VCaP (cell line): ENCODE data around the gene CEP164.

ENCODE experiments used
- H3K27ac ChIP-seq: fragments of 450-650 bp; 2 replicates; pipeline ENCODE4 v1.5.1; 2017
- TF ChIP-seq, protein P1 (sequence below): fragments of 450-650 bp; conservative IDR thresholded peaks from 2 replicates; pipeline ENCODE4 v1.5.1; 2017; ENCODE audit warnings: mild to moderate bottlenecking, moderate library complexity

The CEP164 gene

DNA sequence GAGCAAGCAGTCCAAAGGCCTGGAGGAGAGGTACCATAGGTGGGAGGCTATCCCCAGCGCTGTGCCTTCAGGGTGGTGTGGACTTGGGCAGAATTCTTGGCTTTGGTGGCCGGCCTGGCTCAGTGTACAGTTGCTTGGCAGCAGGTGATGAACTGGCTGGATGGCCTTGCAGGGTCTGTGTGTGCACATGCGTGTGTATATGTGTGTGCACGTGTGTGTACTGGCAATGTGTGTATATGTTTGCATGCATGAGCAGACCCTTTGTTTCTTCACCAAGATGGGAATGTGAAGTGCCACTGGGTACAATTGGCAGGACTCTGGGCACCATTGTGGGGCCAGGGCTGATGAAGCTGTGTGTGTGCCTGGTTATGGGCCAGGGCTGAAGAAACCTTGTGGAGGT is 53.0 kb downstream of the CEP164 start:
- H3K27ac ChIP-seq = no peak overlapping the region
- TF ChIP-seq, protein P1, sequence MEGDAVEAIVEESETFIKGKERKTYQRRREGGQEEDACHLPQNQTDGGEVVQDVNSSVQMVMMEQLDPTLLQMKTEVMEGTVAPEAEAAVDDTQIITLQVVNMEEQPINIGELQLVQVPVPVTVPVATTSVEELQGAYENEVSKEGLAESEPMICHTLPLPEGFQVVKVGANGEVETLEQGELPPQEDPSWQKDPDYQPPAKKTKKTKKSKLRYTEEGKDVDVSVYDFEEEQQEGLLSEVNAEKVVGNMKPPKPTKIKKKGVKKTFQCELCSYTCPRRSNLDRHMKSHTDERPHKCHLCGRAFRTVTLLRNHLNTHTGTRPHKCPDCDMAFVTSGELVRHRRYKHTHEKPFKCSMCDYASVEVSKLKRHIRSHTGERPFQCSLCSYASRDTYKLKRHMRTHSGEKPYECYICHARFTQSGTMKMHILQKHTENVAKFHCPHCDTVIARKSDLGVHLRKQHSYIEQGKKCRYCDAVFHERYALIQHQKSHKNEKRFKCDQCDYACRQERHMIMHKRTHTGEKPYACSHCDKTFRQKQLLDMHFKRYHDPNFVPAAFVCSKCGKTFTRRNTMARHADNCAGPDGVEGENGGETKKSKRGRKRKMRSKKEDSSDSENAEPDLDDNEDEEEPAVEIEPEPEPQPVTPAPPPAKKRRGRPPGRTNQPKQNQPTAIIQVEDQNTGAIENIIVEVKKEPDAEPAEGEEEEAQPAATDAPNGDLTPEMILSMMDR = no peak

DNA sequence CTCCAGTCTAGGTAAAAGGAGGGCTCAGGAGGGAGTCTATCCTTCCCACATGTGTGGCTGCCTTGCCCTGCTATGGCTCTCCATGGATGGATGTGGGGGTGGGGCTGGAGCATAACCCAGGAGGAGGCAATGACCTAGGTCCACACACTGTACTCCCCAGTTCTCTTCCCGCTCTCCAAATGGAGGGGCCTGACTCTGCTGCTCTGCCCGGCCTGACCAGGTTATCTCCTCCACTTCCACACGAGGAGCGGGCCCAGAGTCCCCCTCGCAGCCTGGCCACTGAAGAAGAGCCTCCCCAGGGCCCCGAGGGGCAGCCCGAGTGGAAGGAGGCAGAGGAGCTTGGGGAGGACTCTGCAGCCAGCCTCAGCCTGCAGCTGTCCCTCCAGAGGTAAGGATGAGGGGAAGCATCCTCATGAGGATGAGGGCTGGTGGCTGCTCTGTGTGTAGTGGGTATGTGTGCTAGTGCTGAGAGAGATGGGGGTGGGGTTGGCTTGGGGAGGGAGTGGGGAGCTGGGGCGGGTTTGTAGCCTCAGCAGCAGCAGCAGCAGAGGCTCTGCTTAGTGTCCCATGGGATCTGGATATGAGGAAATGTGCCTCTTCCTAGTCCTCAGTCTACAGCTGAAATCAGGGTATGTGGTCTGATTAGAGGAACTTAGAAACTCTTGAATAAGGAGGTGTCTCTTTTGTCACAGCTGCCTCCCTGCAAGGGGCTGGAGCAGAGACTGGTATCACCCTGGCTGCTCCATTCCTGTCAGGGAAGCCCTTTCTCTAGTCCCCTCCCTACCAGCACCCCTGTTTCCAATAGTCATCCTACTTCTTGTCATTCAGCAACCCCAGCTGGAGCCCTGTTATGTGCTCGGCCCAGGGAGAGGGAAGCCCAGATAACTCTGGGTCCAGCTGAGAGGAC is 54.1 kb downstream of the CEP164 start:
- TF ChIP-seq, protein P1 = no peak
- H3K27ac ChIP-seq = no peak overlapping the region

DNA sequence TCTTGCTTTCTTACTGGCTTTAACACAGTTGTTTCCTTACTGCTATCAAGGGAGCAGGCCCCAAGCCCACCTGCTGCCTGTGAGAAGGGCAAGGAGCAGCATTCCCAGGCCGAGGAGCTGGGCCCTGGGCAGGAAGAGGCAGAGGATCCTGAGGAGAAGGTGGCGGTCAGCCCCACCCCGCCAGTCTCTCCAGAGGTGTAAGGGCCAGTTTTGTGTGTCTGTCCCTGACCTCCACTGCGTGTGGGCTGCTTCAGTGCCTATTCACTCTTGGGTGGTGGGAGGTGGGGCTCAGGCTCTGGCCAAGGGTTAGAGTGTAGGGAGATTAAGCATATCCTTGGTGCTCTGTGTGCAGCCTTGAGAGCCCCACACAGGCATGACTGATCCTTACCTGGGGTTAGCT is 55.1 kb downstream of the CEP164 start:
- no peak overlapping the region for H3K27ac ChIP-seq
- TF ChIP-seq, protein P1 = no peak

DNA sequence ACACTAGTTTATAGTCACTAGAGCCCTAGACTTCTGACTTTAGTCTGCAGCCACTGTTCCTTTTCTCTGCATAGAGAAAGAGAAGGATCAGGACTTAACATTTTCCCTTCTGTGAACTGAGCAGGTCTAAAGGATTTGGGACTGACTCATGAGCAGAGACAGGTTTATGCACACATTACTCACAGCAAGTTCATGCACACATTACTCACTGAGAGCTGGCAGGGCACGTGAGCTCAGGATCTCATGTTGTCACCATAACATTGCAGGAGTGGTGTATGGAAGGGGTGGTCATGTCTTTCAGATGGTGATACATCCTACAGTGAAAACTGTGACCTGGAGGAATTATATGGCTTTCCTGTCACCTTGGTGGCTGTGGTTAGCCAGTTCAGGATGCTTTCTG is 56.4 kb downstream of the CEP164 start:
- H3K27ac ChIP-seq = no peak overlapping the region
- TF ChIP-seq, protein P1 = no peak

DNA sequence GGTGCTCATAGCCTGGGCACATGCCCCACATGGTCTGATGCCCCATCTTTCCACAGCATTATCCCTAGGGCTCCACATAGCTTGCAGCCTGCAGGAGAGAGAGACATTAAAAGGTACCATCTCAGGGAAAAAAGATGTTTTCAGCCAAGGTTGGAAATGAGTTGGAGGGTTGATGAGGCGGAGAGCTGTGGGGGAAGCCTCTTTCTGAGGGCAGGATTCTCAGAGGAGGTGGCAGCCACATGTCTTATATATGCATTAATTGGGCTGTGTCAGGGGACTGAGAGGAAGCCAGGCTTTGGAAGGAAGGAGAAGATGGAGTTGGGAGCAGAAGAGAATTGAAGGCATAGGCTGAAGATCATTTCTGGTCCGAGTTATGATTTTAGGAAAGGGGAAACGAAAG is 57.8 kb downstream of the CEP164 start:
- TF ChIP-seq, protein P1 = no peak
- H3K27ac ChIP-seq = no peak overlapping the region

DNA sequence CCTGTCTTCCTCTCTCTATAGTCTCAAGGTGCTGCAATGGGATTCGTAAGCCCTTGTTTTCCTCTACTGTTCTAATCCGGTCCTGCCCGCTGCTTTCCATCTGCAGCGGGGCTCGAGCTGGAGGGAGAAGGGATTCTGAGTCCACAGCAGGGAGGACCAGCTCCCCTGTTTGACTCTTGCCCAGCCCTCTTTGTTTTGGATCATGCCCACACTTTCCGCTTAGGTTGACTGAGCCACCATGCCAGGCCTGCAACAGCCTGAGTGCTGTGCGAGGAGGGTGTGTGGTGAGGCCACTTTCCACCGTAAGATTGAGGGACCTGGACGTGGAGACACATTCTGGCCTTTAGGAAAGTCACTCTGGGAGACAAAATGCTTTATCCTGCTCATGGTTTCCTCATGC is 58.3 kb downstream of the CEP164 start:
- TF ChIP-seq, protein P1 = no peak
- no peak overlapping the region for H3K27ac ChIP-seq

DNA sequence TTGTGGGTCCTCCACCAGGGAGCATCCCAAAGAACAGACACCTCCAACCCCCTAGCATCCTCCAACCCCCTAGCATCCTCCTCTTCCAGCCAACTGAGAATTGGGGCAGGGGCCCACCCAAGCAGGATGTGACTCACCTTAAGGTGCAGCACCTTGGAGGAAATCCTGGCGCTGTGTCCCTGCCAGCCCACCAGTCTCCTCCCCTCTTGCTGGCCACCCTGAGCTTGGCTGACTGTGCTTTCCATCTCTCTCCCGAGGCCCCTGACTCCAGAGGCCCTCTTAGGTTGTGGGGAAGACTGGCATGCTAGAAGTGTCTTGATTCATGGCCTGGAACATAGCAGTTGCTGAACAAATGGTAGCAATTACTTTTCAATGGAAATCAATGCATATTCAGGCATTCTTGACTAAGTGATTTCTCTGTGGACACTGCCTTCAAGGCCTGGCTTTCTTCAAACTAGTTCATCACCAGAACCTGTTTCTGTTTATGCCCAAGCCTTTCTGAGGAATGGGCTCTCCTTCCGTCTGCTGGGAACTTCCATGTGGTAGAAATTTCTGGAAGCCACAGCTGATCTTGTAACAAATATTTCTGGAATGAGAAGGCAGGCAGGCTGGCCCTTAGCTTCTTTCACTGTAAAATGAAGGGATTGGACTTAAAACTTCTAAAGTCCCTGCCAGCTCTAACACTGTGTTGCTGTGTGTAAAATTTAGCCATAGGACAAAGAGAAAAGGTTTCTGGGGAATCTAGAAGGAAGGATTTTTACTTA is 60.5 kb downstream of the CEP164 start:
- TF ChIP-seq, protein P1 = no peak
- H3K27ac ChIP-seq = no peak overlapping the region
